GM23248 (cell line): ENCODE data around the gene ABLIM3.

Source experiments
- EZH2 ChIP-seq: fragments of 200-600 bp; sonication (generic); IDR thresholded peaks from 2 replicates; pipeline ENCODE4 v1.6.1; 2018; ENCODE audit warnings: antibody characterized with exemption, mild to moderate bottlenecking; ENCODE audit not compliant: insufficient read depth, poor library complexity, severe bottlenecking
- EZH2phosphoT487 ChIP-seq: fragments of 200-600 bp; sonication (generic); IDR thresholded peaks from 2 replicates; pipeline ENCODE4 v1.6.1; 2018; ENCODE audit warnings: antibody characterized with exemption, moderate library complexity, mild to moderate bottlenecking, low read depth; ENCODE audit not compliant: insufficient read depth

GRCh38 chr5:149123211-149123610, 18.1 kb upstream of the ABLIM3 start:
- TF ChIP-seq EZH2 (no peak), EZH2phosphoT487 (no peak)
